A673 (cell line): ENCODE measurements around the gene EFCAB6. TPM values are rescaled to one million over a fixed set of nuclear protein-coding genes. Genes with fewer than 3 reads are reported as not detected.
A peak's percentile ranks its signal among the peaks of the same experiment; 100 is the strongest.

Experiments
- BruUV-seq: library from RNA; stranded (reverse); fragments of 400-500 nt; replicated peaks from 2 replicates; lab custom pipeline; 2021; lab: Mats Ljungman, UMichigan
- CTCF ChIA-PET: fragments of 300-600 bp; sonication (Branson Sonifier 250); formaldehyde crosslinking; loops from one replicate; lab custom pipeline; 2022; ENCODE audit warnings: antibody characterized with exemption; lab: Charles Lee
- POLR2A ChIA-PET: fragments of 300-600 bp; sonication (Branson Sonifier 250); formaldehyde crosslinking; loops from one replicate; lab custom pipeline; 2022; ENCODE audit warnings: antibody characterized with exemption; ENCODE audit not compliant: low non-redundant PET; lab: Charles Lee
- DNase-seq: peaks from one replicate; pipeline ENCODE4 v3.0.0-alpha.2; 2015; ENCODE audit warnings: low spot score
- H3K27ac ChIP-seq: fragments of 200-600 bp; sonication (generic); 2 replicates; pipeline ENCODE4 v1.5.1; 2016; ENCODE audit warnings: mixed run types, low read depth, mild to moderate bottlenecking, mixed read lengths, antibody characterized with exemption, low read length; ENCODE audit not compliant: poor library complexity, severe bottlenecking
- H3K27me3 ChIP-seq: fragments of 200-600 bp; sonication (generic); replicated peaks from 2 replicates; pipeline ENCODE4 v1.6.1; 2017; ENCODE audit warnings: mixed run types, low read depth, mild to moderate bottlenecking, mixed read lengths, antibody characterized with exemption, low read length; ENCODE audit not compliant: insufficient read depth, poor library complexity
- H3K36me3 ChIP-seq: fragments of 200-600 bp; sonication (generic); 2 replicates; pipeline ENCODE4 v1.6.1; 2016; ENCODE audit warnings: mixed run types, mild to moderate bottlenecking, mixed read lengths, antibody characterized with exemption, low read length; ENCODE audit not compliant: insufficient read depth, poor library complexity, severe bottlenecking
- H3K4me1 ChIP-seq: fragments of 200-600 bp; sonication (generic); 2 replicates; pipeline ENCODE4 v1.6.1; 2017; ENCODE audit warnings: mixed run types, mild to moderate bottlenecking, mixed read lengths, antibody characterized with exemption, low read length; ENCODE audit not compliant: insufficient read depth, poor library complexity, severe bottlenecking
- H3K4me3 ChIP-seq: fragments of 200-600 bp; sonication (generic); 2 replicates; pipeline ENCODE4 v1.5.1; 2016; ENCODE audit warnings: low read depth, mixed run types, mild to moderate bottlenecking, mixed read lengths, low read length; ENCODE audit not compliant: poor library complexity, severe bottlenecking
- H3K9me3 ChIP-seq: fragments of 200-600 bp; sonication (generic); 2 replicates; pipeline ENCODE4 v1.6.1; 2016; ENCODE audit warnings: mixed run types, low read depth, mild to moderate bottlenecking, mixed read lengths, antibody characterized with exemption, low read length; ENCODE audit not compliant: poor library complexity, severe bottlenecking
- CTCF ChIP-seq: fragments of 300-800, 200-600 bp; sonication (generic); conservative IDR thresholded peaks from 2 replicates; pipeline ENCODE4 v1.5.1; 2017; ENCODE audit warnings: low read depth, mild to moderate bottlenecking, antibody characterized with exemption, low read length, moderate library complexity, mixed read lengths
- EZH2 ChIP-seq: fragments of 200-600 bp; sonication (generic); IDR thresholded peaks from 2 replicates; pipeline ENCODE4 v1.6.1; 2017; ENCODE audit warnings: borderline replicate concordance, low read depth, mild to moderate bottlenecking, mixed read lengths, antibody characterized with exemption, low read length; ENCODE audit not compliant: poor library complexity, severe bottlenecking
- intact Hi-C: fragments of 100-400 bp; cut with micrococcal nuclease; formaldehyde crosslinking; loops from one replicate; pipeline ENCODE4 v1.10.0; 2022; ENCODE audit not compliant: unreplicated experiment
- total RNA-seq: library from RNA; stranded (reverse); gene quantifications from 2 replicates; pipeline ENCODE4 v1.2.3, GENCODE V29; 2021

EFCAB6 gene
- total RNA-seq, 1 experiment from 2014 or later = 0.41 TPM

- CTCF ChIA-PET = no interaction called here
- Histone ChIP-seq H3K9me3 (no peaks in the 10 kb centered on the region), H3K27me3 (peaks cover 30% of the 10 kb centered on the region), H3K36me3 (no peaks in the 10 kb centered on the region), H3K4me3 (no peak overlapping the region), H3K4me1 (no peaks in the 10 kb centered on the region), H3K27ac (no peak overlapping the region)
- intact Hi-C loops = no loop called here
- TF ChIP-seq CTCF = no peak
- TF ChIP-seq EZH2 = no peak
- POLR2A ChIA-PET = no interaction called here
- no TSS peak for BruUV-seq
- no peak for DNase-seq
Measured at GRCh38 chr22:43849731-43850130, 37.6 kb upstream of the EFCAB6 start.

- TF ChIP-seq CTCF = peak; percentile 41
- TF ChIP-seq EZH2 = no peak
- no peak for DNase-seq
- Histone ChIP-seq H3K9me3 (no peaks in the 10 kb centered on the region), H3K4me1 (no peaks in the 10 kb centered on the region), H3K27ac (no peak overlapping the region), H3K27me3 (peaks cover 30% of the 10 kb centered on the region), H3K36me3 (no peaks in the 10 kb centered on the region), H3K4me3 (no peak overlapping the region)
- intact Hi-C loops = no loop called here
- CTCF ChIA-PET = no interaction called here
- POLR2A ChIA-PET = no interaction called here
- no TSS peak for BruUV-seq
Measured at GRCh38 chr22:43848366-43849171, 36.5 kb upstream of the EFCAB6 start.

- intact Hi-C loops = no loop called here
- H3K4me3 ChIP-seq = no peak overlapping the region
- no TSS peak for BruUV-seq
- ChIA-PET CTCF (no interaction called here), POLR2A (no interaction called here)
- no peaks in the 10 kb centered on the region for H3K9me3 ChIP-seq
- DNase-seq = no peak
- no peak for TF ChIP-seq CTCF
- no peak for TF ChIP-seq EZH2
- H3K4me1 ChIP-seq = no peaks in the 10 kb centered on the region
- H3K27me3 ChIP-seq = peaks cover 30% of the 10 kb centered on the region
- no peak overlapping the region for H3K27ac ChIP-seq
- H3K36me3 ChIP-seq = no peaks in the 10 kb centered on the region
Measured at GRCh38 chr22:43847376-43848289, 35.5 kb upstream of the EFCAB6 start.
